Panc1 (cell line): ENCODE measurements around the gene GABRG3.

ENCODE experiments used
- POLR2AphosphoS5 ChIP-seq: IDR thresholded peaks from 2 replicates; pipeline ENCODE4 v1.6.1; 2012; ENCODE audit warnings: mild to moderate bottlenecking, low read depth, low read length, moderate library complexity
- SIN3A ChIP-seq: IDR thresholded peaks from 2 replicates; pipeline ENCODE4 v1.6.1; 2012; ENCODE audit warnings: low read depth, mild to moderate bottlenecking, low read length, moderate library complexity, borderline replicate concordance; ENCODE audit not compliant: insufficient read depth
- TF ChIP-seq, protein P1 (sequence below): fragments of 450-650 bp; IDR thresholded peaks from 2 replicates; pipeline ENCODE4 v1.5.1; 2017; ENCODE audit warnings: mild to moderate bottlenecking

DNA sequence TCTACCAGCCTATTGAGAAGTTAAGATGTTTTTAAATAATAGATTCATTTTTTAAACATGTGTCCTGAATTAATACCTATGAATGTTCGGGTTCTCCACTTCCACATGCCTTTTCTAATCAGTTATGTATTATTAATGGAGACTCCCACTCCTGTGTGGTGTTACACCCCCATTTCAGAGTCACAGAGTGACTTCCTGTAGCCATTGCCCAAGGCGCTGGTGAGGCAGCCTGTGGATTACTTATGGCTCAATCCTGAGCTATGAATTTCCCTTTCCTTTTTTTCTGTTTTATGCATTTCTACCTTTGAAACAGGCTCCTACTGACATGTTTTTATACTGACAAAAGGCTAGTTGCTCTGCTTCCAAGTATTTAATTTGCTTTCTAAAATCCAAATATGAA is 162.3 kb downstream of the GABRG3 start:
- TF ChIP-seq, protein P1, sequence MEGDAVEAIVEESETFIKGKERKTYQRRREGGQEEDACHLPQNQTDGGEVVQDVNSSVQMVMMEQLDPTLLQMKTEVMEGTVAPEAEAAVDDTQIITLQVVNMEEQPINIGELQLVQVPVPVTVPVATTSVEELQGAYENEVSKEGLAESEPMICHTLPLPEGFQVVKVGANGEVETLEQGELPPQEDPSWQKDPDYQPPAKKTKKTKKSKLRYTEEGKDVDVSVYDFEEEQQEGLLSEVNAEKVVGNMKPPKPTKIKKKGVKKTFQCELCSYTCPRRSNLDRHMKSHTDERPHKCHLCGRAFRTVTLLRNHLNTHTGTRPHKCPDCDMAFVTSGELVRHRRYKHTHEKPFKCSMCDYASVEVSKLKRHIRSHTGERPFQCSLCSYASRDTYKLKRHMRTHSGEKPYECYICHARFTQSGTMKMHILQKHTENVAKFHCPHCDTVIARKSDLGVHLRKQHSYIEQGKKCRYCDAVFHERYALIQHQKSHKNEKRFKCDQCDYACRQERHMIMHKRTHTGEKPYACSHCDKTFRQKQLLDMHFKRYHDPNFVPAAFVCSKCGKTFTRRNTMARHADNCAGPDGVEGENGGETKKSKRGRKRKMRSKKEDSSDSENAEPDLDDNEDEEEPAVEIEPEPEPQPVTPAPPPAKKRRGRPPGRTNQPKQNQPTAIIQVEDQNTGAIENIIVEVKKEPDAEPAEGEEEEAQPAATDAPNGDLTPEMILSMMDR, result no peak
- TF ChIP-seq POLR2AphosphoS5, result no peak
- no peak for TF ChIP-seq SIN3A
